GM21723 (cell line): Measurements from ENCODE around the gene HES2.
"Not testable (repeated sequence)": the region's sequence is repeated elsewhere in the genome, so short reads cannot be mapped to it uniquely, and the experiment has no call there.

Experiments used
- ATAC-seq: cut with Tn5 transposase; IDR thresholded peaks from one replicate; pipeline ENCODE4 v1.9.1; 2021; ENCODE audit warnings: mild to moderate bottlenecking, moderate library complexity; ENCODE audit not compliant: unreplicated experiment

Gene HES2, protein sequence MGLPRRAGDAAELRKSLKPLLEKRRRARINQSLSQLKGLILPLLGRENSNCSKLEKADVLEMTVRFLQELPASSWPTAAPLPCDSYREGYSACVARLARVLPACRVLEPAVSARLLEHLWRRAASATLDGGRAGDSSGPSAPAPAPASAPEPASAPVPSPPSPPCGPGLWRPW

DNA sequence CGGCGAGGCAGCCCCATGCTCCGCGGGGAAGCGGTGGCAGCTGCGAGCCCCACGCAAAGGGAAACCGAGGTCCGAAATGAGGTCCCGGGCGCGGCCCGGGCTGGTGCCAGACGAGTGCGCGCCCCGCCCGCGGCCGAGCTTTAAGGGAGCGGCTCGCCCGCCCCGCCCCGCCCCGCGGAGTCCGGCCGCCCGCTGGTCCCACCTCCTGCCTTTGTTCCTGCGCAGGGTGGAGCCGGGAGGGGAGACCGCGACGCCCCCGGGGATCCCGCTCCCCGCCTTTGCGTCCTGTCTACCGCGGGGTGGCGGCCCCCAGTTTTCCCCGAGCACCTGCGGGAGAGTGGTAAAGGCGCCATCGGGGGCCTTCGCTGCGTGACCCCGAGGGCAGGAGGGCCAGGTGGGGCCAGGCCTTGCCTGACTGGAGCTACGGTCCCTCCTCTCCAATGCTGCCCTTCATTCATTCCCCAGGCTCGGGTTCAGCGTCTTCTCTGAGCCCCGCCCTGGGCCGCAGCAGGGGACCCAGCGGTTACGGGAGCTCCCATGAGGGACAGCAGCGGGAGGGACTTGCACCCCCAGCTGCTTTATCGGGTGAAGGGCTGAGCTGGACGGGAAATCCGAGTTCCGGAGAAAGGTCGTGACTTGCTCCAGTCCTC is at the start of gene HES2:
HES2 (minus strand) TSS at position 116 of the 650 bp plus-strand sequence; CDS start at position 17, 99 bp downstream.
- no peak for ATAC-seq

DNA sequence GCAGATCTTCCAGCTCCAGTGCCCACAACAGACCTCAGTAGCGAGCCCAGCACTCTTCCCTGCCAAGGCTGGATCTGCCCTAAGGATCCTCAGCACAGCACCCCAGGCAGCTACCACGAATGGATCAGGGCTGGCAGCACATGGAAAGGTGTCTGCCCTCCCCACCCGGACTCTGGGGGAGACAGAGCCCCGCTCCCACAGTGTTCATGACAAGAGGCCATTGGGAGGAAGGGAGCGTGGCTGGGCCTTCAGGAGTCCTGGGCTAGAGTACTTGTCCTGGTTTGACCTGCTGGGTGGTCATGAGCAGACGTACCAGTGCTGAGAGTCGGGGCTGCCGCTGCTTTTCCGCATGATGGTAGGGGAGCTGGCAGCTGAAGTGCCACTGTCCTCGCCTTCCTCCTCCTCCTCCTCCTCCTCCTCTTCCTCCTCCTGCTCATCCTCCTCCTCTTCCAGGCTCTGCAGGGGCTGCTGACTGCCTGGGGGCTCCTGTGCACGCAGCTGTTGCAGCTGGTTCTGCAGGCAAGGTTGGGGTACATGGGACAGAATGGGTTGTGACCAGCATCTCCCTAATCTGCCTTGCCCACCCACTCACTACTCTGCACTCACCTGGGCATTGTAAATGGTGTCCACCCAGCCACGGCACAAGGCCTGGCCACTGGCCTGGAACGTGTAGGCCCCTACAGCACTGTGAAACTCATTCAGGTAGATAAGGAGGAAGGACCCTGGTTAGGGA is 49.2 kb upstream of the HES2 start:
- no peak for ATAC-seq

DNA sequence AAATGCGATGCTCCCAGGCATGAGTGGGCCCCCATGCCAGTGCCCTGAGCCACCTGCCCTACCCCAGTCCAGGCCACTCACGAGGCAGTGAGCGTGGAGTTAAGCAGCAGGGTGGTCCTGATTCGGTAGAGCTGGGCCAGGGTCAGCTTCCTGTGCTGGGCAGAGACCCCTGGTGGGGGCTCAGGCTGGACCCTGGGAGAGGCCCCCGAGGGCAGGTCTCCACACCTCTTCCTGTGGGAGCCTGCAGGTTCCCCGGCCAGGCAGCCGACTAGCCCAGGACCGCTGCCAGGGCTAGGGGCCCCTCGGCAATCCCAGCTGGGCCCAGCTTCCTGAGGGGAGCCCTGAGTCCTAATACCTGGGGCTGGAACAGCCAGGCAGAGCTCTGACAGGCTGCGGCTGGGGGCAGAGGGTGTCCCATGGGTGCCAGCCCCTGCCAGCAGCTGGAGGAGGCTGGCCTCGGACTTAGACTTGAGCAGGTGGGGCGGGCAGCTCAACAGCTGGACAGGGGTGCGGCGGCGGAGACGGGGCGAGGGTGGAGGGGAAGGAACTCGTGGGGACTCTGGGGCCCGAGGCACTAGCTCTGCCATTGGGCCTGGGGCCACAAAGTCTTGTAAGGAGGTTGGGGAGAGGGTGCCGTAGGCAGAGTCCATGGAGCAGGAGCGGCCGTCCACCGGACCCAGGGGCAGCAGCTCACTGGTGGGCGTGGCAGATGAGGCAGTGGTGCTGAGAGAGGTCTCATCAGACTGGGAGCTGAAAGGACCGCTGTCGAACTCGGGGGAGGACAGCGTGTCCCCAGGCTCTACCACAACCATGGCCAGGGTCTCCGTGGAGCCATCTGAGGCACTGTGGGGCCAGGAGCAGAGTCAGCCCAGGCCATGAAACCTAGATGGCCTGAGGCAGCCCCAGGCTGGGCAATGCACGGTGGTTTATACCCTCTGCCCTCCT is 48.3 kb upstream of the HES2 start:
- no peak for ATAC-seq

DNA sequence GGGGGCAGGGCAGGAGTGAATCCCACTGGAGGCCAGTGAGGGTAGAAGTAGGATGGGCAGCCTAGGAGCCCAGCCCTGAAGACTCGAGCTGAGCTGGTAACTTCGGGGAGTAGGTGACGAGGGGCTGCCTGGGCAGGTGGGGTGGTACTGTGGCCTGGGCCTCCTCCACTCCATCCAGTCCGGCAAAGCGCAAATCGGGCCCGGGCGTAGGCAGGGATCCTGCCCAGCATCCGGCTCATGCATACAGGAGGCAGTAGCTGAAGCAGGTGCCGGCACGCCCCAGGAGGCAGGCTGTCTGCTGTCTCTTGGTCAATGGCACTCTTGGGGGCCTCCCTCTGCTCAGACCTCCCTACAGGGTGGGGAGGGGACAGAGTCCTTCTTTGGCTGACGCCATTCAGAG is 47.5 kb upstream of the HES2 start:
- ATAC-seq: no peak

DNA sequence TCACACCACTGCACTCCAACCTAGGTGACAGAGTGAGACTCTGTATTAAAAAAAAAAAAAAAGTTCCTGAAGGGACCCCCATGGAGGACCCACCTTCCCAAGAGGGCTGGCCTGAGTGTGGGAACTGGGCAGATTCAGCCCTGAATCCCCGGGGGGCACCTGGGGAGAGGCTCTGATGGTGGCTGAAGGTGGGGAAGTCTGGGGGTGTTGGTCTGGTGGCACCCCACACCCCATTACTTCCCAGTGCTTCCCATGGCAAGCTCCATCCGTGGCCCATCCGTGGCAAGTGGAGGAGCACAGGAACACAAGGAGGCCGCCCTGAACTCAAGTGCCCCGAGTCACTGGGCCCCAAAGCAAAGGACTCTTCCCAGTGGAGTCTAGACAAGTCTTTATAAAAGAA is 47.0 kb upstream of the HES2 start:
- ATAC-seq: no peak

DNA sequence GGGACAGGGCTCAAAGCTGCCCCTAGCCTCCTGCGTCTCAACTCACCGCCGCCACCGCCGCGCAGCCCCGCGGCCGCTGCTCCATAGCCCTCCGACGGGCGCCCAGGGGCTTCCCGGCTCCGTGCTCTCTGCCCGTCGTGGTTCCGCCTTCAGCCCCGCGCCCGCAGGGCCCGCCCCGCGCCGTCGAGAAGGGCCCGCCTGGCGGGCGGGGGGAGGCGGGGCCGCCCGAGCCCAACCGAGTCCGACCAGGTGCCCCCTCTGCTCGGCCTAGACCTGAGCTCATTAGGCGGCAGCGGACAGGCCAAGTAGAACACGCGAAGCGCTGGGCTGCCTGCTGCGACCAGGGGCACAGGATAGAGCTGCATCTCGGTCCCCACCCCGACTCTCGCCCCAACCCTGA is 46.3 kb upstream of the HES2 start, which contains the start of gene TNFRSF25:
TNFRSF25 (minus strand) TSS at position 151 of the 400 bp plus-strand sequence; CDS start at position 85, 66 bp downstream.
- ATAC-seq: no peak

DNA sequence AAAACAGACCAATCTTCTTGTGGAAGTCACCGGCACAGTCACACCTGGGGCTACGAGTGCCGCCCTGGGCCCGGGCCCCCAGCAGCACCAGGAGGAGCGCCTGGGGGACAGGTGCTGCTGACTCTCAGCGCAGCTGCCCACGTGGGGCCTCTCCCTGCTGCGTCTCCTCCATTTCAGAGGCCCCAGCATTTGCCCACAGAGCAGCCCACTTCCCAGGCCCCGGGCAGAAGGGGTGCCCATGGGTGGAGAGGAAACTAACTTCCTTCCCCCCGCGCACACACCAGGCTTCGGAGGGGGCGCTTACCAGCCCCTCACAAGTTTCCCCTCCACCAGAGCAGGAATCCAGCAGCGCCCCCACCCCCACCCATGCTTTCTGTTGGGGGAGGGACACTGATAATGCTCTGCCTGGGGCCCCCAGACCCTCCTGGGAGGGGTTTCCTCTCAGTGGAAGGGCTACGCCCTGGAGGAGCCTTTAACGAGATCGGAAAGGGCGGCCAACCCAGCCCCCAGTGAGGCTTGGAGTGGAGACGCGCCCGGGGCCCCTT is 45.8 kb upstream of the HES2 start:
- ATAC-seq: no peak

DNA sequence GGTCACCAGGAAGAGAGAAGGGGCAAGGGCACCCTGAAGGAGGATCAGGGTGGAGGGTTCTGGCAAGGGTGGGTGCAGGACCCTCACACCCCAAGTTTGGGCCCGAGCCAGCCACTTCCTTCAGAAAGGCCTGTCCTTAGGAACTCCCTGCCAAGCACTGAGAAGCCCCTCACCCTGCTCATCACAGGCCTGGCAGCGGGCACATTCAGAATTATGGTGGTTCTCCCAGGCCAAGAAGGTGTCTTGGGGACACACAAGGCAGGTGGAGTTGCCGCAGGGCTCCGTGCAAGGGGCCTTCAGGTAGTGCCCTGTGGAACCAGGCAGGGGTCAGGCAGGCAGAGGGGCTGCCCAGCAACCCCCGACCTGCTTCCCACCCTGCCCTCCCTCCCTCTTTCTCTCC is 45.2 kb upstream of the HES2 start:
- no peak for ATAC-seq

DNA sequence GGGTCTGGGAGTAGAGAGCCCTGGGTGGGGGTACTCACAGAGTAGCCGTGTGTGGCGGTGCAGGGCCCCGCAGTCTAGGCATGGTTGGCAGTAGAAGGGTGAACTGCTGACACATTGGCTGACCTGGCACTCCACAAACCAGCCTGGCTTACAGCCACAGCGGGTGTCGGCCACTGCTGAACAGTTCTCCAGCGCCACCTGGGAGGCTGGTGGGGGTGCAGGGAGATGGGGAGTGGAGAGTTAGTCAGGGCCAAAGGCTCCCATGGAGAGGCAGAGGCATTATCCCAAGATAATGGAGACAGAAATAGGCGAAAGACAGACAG is 44.8 kb upstream of the HES2 start:
- no peak for ATAC-seq

DNA sequence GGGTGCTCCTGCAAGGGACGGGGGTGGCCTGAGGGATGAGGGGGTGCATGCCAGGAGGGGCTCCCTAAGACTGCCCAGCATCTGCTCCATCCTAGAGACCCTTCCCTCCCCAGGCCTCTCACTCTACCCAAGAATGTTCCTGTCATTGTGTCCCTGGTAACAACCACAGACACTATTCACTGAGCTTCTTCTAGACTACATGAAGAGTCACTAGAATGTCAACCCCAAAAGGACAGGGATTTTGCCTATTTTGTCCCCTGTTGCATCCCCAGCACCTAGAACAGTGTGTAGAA is 43.3 kb upstream of the HES2 start:
- ATAC-seq: no peak

DNA sequence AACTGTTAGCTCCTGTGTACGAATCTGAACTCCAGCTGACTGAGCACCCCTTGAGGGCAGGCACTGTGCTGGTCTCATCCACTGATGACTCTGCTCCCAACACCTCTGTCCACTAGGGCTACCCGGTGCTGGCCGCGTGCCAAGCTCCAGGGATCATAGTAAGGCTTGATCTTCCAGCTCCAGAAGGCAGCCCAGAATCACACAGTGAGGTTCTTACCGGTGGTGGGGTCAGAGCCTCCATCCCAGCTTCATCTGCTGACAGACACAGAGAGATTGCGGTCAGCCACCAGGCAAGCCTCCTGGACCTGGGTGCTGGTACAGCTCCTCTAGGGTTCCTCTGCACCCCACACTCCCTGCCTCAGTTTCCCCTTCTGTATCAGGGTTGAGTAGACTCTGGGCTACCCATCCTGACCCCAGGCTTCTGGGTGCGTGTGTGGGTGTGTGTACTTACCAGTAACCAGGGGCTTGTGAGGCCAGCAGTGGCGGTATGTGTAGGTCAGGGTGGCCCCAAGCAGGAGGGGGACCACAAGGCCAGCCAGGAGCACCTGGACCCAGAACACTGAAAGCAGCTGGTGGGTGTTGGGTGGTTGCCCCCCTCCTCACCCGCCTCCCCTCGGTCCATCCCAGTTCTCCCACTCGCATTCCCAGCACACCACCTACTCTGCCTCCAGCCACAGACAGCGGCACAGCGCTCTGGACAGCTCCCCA is 42.8 kb upstream of the HES2 start:
- ATAC-seq: no peak

DNA sequence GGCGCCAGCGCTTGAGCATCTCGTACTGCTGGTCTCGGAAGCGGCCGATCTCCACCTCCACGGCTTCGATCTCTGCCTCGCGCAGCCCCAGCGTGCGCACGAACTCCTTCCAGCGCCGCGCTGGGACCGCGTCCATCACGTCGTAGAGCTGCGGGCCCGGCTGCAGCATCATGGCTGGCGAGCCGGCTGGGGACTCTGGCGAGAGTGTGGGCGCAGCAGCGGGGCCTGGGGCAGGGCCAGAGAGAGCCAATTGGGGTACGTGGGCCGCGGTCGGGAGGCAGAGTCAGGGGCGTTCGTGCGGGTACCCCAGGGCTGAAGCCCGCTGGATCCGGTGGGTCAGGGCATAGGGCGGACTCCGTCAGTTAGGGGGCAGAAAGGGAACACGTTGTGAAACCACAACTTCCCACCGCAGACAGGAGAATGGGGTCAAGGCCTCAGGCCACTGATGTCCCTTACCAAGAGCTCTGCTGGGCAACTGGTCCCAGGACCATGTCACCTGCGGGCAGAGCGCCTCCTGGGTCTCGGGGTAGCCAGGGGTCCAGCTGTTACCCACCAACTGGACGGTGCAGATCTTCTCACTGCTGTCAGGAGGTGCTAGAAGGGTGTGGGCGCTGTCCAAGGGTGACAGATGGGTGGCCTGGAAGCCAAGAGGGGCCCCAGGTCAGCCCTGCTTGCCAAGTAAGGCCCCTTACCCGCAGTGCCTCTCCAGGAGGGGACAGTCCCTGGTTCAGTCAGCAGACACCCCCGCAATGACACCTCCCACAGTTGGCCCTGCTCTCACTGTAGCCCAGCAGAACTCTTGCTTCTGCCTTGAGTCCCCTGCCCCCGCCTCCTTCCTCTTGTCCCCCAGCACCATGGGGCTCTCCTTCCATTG is 42.1 kb upstream of the HES2 start:
- ATAC-seq: no peak

DNA sequence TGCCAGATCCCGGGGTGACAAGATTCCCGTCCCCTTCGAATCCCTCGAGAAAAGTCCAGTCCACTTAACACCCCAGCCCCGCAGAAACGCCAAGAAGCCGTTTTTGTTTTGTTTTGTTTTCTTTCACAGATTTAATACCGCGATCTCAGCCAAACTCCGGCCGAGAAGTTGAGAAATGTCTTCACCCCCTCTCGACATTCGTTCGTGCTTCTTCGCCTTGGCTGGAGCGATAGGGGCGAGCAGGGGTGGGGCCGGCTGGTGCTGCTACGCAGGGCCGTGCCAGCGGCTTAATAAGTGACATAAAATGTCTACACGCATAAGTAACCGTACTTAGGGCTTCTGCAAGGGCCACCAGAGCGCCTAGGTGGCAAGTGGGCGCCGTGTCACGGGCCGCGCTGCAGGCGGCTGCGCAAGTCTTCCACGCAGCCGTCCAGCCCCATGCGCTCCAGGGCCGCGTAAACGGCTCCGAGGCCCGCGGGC is 41.4 kb upstream of the HES2 start:
- no peak for ATAC-seq

DNA sequence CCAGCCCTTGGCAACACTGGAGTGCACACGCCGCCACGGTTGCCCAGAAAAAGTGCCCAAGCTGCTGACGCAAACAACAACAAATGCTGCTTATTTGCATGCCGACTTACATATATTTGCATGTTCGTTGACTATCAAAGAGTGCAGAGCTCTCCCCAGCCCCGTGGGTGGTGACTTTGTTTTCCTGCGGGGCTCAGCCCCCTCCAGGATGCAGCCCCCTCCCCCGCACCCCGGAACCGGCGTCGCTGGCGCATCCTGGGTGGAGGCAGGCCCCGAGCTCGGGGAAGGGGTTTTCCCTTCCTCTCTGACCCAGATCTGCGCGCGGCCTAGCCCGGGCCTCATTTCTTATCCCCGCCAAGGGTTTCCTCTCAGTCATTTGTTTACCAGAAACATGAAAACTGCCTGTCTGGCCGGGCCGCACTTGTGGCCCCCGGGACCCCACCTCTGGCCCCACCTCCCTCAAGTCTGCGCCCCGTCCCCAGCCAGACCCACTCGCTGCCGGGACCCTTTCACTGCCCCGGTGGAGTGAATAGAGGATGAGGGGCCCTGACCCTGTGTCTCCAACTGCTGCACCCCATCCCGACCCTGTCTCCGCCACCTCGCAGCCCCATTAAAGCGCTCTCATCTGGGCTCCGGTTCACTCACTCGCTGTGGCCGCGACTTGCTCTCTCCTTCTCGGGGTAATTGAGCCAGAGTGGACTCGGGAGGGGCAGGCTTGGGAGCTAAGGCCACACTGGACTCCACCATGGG is 40.8 kb upstream of the HES2 start:
- no peak for ATAC-seq

DNA sequence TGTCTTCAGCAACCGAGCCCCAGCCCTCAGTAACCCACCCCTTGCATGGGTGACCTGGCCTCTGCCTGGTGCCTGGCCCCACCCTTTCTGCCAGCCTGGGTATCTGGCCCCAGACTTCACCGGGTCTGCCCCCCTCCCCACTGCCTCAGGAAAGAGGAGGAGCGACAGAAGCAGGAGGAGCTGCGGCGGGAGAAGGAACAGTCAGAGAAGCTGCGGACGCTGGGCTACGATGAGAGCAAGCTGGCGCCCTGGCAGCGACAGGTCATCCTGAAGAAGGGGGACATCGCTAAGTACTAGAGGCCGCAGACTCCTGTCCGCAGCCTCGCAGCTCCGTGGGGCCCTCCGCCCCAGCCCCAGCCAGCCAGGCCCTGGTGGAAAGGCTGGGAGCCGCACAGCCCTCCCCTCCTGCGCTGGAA is 40.1 kb upstream of the HES2 start:
- ATAC-seq: no peak

DNA sequence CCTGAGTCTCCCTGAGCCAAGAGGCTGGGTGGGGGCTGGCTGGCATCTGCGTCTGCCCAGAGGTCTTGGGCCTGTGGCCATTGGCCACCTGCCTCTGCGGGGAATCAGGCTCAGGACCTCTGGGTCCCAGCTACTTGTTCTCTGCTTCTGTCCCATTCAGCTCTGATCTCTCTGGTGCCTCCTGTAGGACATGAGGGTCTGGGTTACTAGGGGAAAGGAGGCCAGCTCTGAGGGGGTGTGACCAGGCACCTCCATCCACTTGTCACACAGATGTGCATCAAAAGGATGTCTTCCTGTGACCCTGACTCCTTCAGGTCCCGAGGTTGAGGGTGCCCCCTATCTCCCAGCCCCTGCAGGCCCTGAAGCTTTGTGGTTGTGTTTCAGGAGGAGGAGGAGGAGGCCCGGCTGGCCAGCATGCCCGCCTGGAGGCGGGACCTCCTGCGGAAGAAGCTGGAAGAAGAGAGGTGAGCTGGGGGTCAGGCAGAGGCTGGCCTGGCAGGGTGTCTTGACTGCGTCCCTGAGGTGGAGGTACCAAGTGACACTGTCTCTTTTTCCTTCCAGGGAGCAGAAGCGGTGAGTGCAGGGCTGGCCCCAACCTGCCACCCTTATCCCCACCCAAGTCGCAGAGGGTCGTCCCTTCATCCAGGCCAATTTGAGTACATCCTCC is 37.2 kb upstream of the HES2 start:
- ATAC-seq: no peak

DNA sequence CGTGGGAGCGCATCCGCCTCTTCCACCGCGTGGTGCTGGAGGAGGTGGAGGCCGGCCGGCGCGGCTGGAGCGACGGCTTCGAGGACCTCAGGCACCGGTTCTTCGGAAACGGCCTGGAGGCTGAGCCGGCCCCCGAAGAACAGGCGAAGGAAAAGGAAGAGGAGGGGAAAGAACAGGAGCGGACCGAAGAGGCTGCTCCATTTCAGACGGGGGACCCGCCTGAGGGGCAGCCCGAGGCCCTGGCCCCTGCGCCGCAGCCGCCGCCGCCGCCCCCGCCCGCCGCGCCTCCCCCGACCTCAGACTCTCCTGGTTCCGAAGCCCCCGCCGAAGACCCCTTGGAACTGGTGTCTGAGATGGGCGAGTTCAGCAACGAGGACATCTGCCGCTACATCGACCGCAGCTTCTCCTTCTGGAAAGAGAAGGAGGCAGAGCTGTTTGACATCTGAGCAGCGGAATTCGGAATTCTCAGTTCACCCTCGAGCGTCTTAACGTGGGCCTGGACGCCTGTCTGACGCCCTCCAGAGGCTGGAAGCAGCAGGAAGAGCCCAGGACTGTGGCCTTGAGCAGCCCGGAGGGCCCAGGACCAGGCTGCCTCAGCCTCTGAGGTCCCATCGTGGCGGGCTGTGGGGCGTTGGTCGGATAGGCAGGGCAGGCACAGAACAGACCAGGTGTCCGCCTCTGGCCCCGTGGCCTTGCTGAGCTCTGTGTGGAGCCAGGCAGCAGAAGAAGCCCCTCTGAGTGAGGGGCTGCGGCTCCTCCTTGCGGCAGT is 36.2 kb upstream of the HES2 start:
- ATAC-seq: not testable (repeated sequence)
